Ascending aorta (tissue), 2 donors: ENCODE data around the gene NKAIN2. TPM values are rescaled to one million over a fixed set of nuclear protein-coding genes. Genes with fewer than 3 reads are reported as not detected.

Source experiments
- DNase-seq, 2 donors: peaks; one replicate each; pipeline ENCODE4 v3.0.0-alpha.2; 2019; ENCODE audit warnings: low spot score in 2 of 2
- H3K27ac ChIP-seq, 2 donors: fragments of 200-600 bp; sonication (generic); one replicate each; pipeline ENCODE4 v1.5.1; 2016 to 2017; ENCODE audit warnings: mild to moderate bottlenecking in 1 of 2
- H3K27me3 ChIP-seq: fragments of 200-600 bp; sonication (generic); one replicate; pipeline ENCODE4 v1.5.1; 2017
- H3K36me3 ChIP-seq, 2 donors: fragments of 200-600 bp; sonication (generic); one replicate each; pipeline ENCODE4 v1.5.1; 2016
- H3K4me1 ChIP-seq, 2 donors: fragments of 200-600 bp; sonication (generic); one replicate each; pipeline ENCODE4 v1.5.1; 2016 to 2017; ENCODE audit warnings: mild to moderate bottlenecking in 1 of 2
- H3K4me3 ChIP-seq, 2 donors: fragments of 200-600 bp; sonication (generic); one replicate each; pipeline ENCODE4 v1.5.1; 2016 to 2017; ENCODE audit warnings: mild to moderate bottlenecking in 1 of 2
- H3K9me3 ChIP-seq, 2 donors: fragments of 200-600 bp; sonication (generic); one replicate each; pipeline ENCODE4 v1.5.1; 2016
- CTCF ChIP-seq, 3 experiments: fragments of 200-600 bp in 2 of 3; fragments of 450-650 bp in 1 of 3; sonication (generic) in 2 of 3; IDR thresholded peaks; one replicate each; pipeline ENCODE4 v1.5.1; 2016 to 2019; ENCODE audit warnings: antibody characterized with exemption in 3 of 3, mild to moderate bottlenecking in 1 of 3, moderate library complexity in 1 of 3
- intact Hi-C: fragments of 100-400 bp; cut with DNase I; formaldehyde crosslinking; loops from one replicate; pipeline ENCODE4 v1.15.1; 2023
- total RNA-seq: library from RNA; depleted of rRNA; stranded (reverse); fragments of >200 nt; gene quantifications from one replicate; pipeline ENCODE4 v1.1.0, GENCODE V29; 2016

The NKAIN2 gene
- total RNA-seq, 1 donor from 2014 or later: 0.11 TPM

- DNase-seq: no peak
- Histone ChIP-seq H3K36me3 (no peaks in the 10 kb centered on the region), H3K9me3 (no peaks in the 10 kb centered on the region), H3K4me3 (no peak overlapping the region), H3K4me1 (no peaks in the 10 kb centered on the region), H3K27ac (no peak overlapping the region), H3K27me3 (no peaks in the 10 kb centered on the region)
- TF ChIP-seq CTCF (IDR thresholded peaks at IDR 0.05): no peak
- intact Hi-C loops: no loop called here
Measured at GRCh38 chr6:124055963-124056362, 252.3 kb downstream of the NKAIN2 start.

GRCh38 chr6:124056407-124057334 lies 253.0 kb downstream of the NKAIN2 start:
- no peak for TF ChIP-seq CTCF (IDR thresholded peaks at IDR 0.05)
- no peaks in the 10 kb centered on the region for H3K4me1 ChIP-seq
- intact Hi-C loops: no loop called here

GRCh38 chr6:124057461-124057860 lies 253.8 kb downstream of the NKAIN2 start:
- no peak overlapping the region for H3K4me3 ChIP-seq
- no peaks in the 10 kb centered on the region for H3K36me3 ChIP-seq
- TF ChIP-seq CTCF (IDR thresholded peaks at IDR 0.05): no peak
- H3K27ac ChIP-seq: no peak overlapping the region
- no peaks in the 10 kb centered on the region for H3K27me3 ChIP-seq
- no peaks in the 10 kb centered on the region for H3K9me3 ChIP-seq
- no peak for DNase-seq
- intact Hi-C loops: no loop called here
- no peaks in the 10 kb centered on the region for H3K4me1 ChIP-seq

More at GRCh38 chr6:124056407-124057334, 253.0 kb downstream of the NKAIN2 start:
- no peak for DNase-seq
- no peaks in the 10 kb centered on the region for H3K9me3 ChIP-seq
- H3K27me3 ChIP-seq: no peaks in the 10 kb centered on the region
- H3K27ac ChIP-seq: no peak overlapping the region
- H3K4me3 ChIP-seq: no peak overlapping the region
- no peaks in the 10 kb centered on the region for H3K36me3 ChIP-seq

DNA sequence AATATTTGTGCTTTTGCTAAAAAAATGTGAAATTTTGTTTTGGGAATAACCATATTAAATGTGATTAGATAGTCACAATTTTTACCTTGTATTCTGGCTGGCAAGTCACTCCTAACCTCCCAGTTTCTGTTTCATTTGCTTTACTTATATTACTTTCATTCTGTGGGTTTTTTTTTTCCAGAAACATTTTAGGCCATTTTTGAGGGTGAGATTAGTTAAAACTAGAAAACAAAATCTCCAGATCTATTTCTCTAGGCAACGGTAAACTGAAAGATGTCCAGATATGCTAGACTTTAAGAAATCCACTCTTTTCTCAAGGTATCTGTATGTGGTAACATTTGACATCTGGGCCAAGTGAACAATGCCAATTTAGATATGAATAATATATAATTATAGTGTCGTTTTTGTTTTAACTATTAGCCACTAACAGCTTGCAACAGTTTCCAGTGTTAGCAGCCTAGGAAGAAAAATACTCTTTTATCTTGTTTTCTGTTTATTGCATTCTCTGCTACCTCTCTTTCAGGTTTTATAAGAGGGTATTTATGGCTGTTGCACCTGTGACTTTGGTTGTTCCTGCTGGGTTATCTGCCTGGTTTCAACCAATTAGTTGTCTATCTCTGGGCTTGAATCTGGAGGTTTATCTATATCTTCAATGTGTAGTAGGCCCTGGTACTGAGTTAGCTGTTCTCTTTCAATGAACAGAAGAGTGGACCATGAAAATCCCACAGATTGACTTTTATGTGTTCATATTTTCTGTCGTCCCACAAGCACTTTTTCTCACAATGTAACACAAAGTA lies 260.9 kb downstream of the NKAIN2 start:
- intact Hi-C loops: no loop called here
- H3K4me1 ChIP-seq: no peaks in the 10 kb centered on the region
- no peaks in the 10 kb centered on the region for H3K9me3 ChIP-seq
- no peak overlapping the region for H3K27ac ChIP-seq
- no peak for TF ChIP-seq CTCF (IDR thresholded peaks at IDR 0.05)
- no peaks in the 10 kb centered on the region for H3K27me3 ChIP-seq
- H3K36me3 ChIP-seq: no peaks in the 10 kb centered on the region
- H3K4me3 ChIP-seq: no peak overlapping the region
- DNase-seq: no peak

GRCh38 chr6:124066269-124066668 lies 262.6 kb downstream of the NKAIN2 start:
- DNase-seq: no peak
- no peaks in the 10 kb centered on the region for H3K9me3 ChIP-seq
- H3K27ac ChIP-seq: no peak overlapping the region
- no peaks in the 10 kb centered on the region for H3K4me1 ChIP-seq
- intact Hi-C loops: no loop called here
- no peak for TF ChIP-seq CTCF (IDR thresholded peaks at IDR 0.05)
- no peaks in the 10 kb centered on the region for H3K27me3 ChIP-seq
- H3K4me3 ChIP-seq: no peak overlapping the region
- no peaks in the 10 kb centered on the region for H3K36me3 ChIP-seq
